CD4-positive, alpha-beta T cell treated with Interleukin-10 for 1 hour (primary cell): ENCODE measurements around the gene IQGAP3.
"Not testable (repeated sequence)": the region's sequence is repeated elsewhere in the genome, so short reads cannot be mapped to it uniquely, and the experiment has no call there.

Source experiments
- DNase-seq: peaks from one replicate; pipeline ENCODE4 v3.0.0-alpha.2; 2020

Gene IQGAP3

GRCh38 chr1:156571261-156571852 lies 1.0 kb downstream of the IQGAP3 start:
- no peak for DNase-seq

- DNase-seq = no peak
Observed at GRCh38 chr1:156566436-156566835, 5.9 kb downstream of the IQGAP3 start.

GRCh38 chr1:156565519-156565918 lies 6.8 kb downstream of the IQGAP3 start:
- DNase-seq = no peak

- no peak for DNase-seq
Observed at GRCh38 chr1:156560585-156561163, 11.7 kb downstream of the IQGAP3 start.

- DNase-seq = no peak
Observed at GRCh38 chr1:156559797-156560385, 12.5 kb downstream of the IQGAP3 start.

GRCh38 chr1:156559086-156559796 lies 13.1 kb downstream of the IQGAP3 start:
- no peak for DNase-seq

DNA sequence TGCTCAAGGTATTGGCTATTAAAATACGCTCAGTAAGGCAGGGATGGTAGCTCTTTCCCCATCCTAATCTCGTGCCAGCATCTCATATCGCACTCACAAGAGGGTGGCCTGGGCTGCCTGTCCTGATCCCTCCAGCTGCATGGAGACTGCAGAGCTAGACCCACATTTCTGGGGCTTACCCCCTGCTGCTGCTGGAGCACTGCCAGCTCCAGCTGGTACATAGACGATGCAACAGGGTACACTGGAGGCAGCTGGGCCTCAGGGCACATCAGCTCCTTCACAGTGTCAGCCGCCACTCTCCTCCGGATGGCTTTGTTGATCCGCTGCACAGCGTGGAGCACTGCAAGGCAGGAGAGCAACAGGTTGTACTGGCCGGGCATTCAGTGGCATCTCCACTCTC lies 16.0 kb downstream of the IQGAP3 start:
- no peak for DNase-seq

- no peak for DNase-seq
Observed at GRCh38 chr1:156555715-156556114, 16.6 kb downstream of the IQGAP3 start.

GRCh38 chr1:156554971-156555370 lies 17.4 kb downstream of the IQGAP3 start:
- DNase-seq = no peak

- DNase-seq = no peak
Observed at GRCh38 chr1:156553860-156554485, 18.4 kb downstream of the IQGAP3 start.

DNA sequence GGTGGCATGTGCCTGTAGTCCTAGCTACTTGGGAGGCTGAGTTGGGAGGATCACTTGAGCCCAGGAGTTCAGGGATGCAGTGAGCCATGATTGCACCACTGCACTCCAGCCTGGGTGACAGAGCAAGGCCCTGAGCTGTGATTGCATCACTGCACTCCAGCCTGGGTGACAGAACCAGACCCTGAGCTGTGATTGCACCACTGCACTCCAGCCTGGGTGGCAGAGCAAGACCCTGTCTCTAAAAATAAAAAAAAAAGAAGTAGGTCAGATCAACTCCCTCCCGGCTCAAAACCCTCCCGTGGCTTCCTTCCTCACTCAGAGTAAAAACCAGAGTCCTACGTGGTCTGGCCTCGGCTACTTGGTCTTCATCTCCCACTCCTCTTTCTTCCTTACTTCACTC lies 19.4 kb downstream of the IQGAP3 start:
- DNase-seq = not testable (repeated sequence)

DNA sequence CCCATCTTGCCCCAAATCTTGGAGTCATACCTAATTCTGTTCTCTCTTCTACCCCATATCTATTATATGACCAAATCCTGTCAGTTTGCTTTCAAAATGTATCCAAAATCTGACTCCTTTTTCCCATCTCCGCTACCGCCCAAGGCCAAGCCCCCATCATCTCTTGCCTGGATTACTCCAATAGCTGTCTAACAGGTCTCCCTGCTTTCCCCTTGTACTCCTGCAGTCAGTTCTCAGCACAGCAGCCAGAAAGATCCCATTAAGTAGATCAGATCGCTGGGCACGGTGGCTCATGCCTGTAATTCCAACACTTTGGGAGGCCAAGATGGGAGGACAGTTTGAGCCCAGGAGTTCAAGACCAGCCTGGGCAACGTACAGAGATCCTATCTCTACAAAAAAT lies 19.8 kb downstream of the IQGAP3 start:
- no peak for DNase-seq

- DNase-seq = no peak
Observed at GRCh38 chr1:156551869-156552268, 20.5 kb downstream of the IQGAP3 start.

DNA sequence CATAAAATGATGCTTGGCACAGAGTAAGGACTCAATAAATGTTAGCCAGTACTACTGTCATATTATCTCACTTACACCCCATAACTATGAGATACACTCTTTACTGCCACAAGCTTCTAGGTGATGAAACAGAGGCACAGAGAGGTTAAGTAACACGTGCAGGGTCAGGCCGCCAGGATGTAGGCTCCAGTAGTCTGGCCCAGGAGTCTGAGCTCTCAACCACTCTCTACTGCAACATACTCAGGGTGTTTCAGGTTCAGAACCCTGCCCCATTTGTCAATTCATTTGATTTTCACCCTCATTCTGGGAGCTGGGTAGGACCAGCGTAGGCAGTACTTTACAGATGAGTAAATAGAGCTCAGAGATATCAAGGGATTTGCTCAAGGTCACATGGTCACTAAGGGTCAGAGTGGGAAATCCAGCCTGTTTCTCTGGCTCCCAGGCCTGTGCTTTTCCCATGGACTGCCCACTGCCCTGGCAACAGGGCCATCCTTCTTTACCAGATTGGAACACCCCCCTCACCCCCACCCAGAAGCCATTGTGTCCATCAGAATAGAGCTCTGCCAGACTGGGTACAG lies 21.2 kb downstream of the IQGAP3 start:
- DNase-seq = no peak

DNA sequence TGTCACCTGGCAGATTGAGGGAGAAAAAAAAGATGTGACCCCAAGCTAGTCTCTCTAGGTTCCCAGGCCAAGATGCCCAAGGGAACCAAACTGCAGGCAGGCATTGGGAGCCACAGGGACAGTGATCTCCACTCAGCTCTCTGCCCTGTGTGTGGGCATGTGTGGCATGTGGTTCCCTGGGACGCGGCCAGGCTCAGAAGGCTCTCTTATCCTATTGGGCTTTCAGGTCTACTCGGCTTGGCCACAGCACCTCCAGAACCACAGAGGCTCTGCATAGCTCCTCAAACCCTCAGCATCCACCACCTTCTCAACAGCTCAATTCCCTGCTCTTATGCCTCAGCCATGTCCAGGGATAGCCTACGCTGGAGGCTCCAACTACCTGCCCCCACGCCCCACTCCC lies 22.0 kb downstream of the IQGAP3 start:
- no peak for DNase-seq

DNA sequence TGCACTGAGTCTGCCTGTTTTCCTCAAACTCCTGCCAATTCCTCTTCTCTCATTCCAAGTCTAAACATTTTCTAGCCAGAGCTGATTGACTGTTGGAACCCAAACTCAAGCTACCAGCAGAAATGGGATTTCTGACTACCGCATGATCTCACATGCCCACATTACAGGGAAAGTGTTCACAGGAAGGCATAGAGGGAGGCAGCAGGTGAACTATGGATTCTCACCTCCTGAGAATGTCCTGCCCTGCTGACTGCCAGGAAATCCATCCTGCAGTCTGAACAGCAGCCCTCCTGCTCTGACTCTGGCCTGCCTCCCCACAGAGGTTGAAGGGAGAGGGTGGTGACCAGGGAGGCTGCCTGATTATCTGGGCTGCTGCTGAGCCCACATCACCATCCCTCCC lies 22.5 kb downstream of the IQGAP3 start:
- DNase-seq = no peak

- DNase-seq = no peak
Observed at GRCh38 chr1:156549390-156549789, 23.0 kb downstream of the IQGAP3 start.

- DNase-seq = no peak
Observed at GRCh38 chr1:156547982-156548381, 24.4 kb downstream of the IQGAP3 start.

DNA sequence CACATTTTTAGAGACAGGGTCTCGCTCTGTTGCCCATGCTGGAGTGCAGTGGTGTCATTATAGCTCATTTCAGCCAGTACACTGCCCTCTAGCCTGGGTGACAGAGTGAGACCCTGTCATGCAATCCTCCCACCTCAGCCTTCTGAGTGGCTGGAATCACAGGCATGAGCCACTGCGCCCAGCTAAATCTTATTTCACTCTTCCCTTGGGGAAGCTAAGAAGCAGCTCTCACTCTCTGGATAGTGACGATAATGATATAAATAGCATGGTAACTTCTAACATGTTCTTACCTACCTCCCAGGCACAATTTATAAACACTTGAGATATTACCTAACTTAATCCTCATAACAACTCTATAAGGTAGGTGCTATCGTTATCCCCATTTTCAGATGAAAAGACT lies 24.9 kb downstream of the IQGAP3 start:
- no peak for DNase-seq

DNA sequence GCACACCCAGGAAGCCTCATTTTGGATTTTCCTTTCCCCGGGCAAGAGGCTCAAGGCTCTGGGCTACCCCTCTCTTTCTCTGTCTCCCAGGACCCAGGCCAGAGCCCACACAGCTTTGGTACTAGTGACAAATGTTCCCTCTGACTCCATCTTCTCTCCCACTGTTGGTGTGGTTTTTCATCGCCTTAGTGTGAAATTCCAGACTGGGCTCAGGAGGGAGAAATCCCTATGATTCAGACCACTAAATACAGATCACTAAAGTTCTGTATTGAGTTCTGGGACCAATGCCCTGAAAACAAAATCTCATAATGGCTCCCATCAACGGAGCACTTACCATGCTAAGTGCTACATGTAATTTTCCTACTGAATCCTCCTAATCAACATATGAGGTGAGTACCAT lies 26.1 kb downstream of the IQGAP3 start:
- no peak for DNase-seq

DNA sequence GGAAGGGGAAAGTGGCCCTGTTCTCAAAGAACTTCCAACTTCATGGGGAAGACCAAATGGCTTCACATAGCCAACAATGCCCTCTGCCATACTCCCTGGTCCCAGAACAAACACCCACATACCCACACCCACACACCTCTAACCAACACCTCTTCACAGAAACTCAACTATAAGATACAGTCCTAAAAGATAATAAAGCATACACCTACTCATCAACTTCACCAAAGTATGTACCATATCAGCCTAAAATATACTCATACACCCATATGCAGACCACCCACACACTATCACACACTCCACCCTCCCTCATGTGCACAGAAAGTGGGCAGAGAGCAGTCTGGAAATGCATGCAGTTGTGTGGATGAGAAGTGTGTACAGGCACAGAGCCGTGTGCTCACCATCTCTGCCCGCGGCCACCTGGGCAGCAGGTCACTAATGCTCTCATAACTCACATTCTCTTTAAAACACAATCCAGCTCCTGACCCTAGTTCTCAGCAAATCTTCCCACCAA lies 27.7 kb downstream of the IQGAP3 start:
- no peak for DNase-seq

GRCh38 chr1:156543066-156543465 lies 29.3 kb downstream of the IQGAP3 start:
- no peak for DNase-seq

DNA sequence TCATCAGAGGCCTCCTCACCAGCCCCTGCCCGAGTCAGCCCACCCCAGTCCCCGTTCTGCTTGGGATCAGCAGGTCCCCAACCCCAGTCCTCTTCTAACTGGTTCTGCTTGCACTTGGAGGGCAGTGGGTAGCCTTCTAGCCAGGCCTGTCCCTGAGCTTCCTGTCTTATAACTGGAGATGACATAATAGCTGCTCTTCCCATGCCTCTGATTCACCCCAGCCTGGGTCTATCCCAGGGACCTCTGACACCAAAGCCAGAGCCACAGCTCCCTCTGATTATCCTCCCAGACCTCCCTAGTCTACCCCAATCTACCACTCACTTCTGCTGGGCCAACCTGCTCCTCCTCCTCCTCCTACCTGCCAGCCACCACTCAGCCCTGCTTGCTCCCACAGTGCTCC lies 31.4 kb downstream of the IQGAP3 start:
- no peak for DNase-seq
